SU-DHL-6 (cell line): ENCODE results near the gene EFEMP1.

Experiments
- H2AFZ ChIP-seq: fragments of 200-600 bp; sonication (generic); 2 replicates; pipeline ENCODE4 v1.6.1; 2014; ENCODE audit warnings: low read depth, mild to moderate bottlenecking, moderate library complexity, mixed read lengths, antibody characterized with exemption, low read length; ENCODE audit not compliant: severe bottlenecking
- H3F3A ChIP-seq: fragments of 200-600 bp; shearing (Covaris generic); 2 replicates; pipeline ENCODE4 v1.6.0; 2016; ENCODE audit warnings: antibody characterized with exemption, mild to moderate bottlenecking; ENCODE audit not compliant: insufficient read depth
- H3K27ac ChIP-seq: fragments of 200-600 bp; sonication (generic); 2 replicates; pipeline ENCODE4 v1.5.1; 2016; ENCODE audit warnings: low read depth, mild to moderate bottlenecking, low read length, moderate library complexity, mixed read lengths
- H3K27me3 ChIP-seq: fragments of 200-600 bp; sonication (generic), shearing (Covaris generic); 2 replicates; pipeline ENCODE4 v1.6.0; 2014; ENCODE audit warnings: mild to moderate bottlenecking, low read length
- H3K36me3 ChIP-seq: fragments of 200-600 bp; sonication (generic); 2 replicates; pipeline ENCODE4 v1.6.1; 2014; ENCODE audit warnings: mild to moderate bottlenecking, low read length, mixed read lengths
- H3K4me2 ChIP-seq: fragments of 300-600, 200-600 bp; shearing (Covaris generic), sonication (generic); 2 replicates; pipeline ENCODE4 v1.6.0; 2014; ENCODE audit warnings: low read length, low read depth, mild to moderate bottlenecking; ENCODE audit not compliant: poor library complexity, severe bottlenecking
- H3K4me3 ChIP-seq: fragments of 200-600 bp; sonication (generic); 2 replicates; pipeline ENCODE4 v1.5.1; 2014; ENCODE audit warnings: antibody characterized with exemption, low read length, mild to moderate bottlenecking, mixed read lengths; ENCODE audit not compliant: insufficient read depth, poor library complexity, severe bottlenecking
- H3K79me2 ChIP-seq: fragments of 200-600 bp; sonication (generic); 2 replicates; pipeline ENCODE4 v1.6.1; 2014; ENCODE audit warnings: mild to moderate bottlenecking, low read length, moderate library complexity; ENCODE audit not compliant: insufficient read depth
- H3K9ac ChIP-seq: fragments of 200-600 bp; sonication (generic); 2 replicates; pipeline ENCODE4 v1.7.0; 2014; ENCODE audit warnings: mild to moderate bottlenecking, low read length
- H3K9me2 ChIP-seq: fragments of 200-600 bp; sonication (generic); replicated peaks from 2 replicates; pipeline ENCODE4 v1.6.1; 2014; ENCODE audit warnings: low read length; ENCODE audit not compliant: insufficient read depth
- H3K9me3 ChIP-seq: fragments of 200-600 bp; sonication (generic); 2 replicates; pipeline ENCODE4 v1.6.1; 2014; ENCODE audit warnings: low read length, mixed read lengths; ENCODE audit not compliant: insufficient read depth
- H4K20me1 ChIP-seq: fragments of 200-600 bp; sonication (generic); 2 replicates; pipeline ENCODE4 v1.6.1; 2014; ENCODE audit warnings: low read depth, mild to moderate bottlenecking, antibody characterized with exemption, low read length, moderate library complexity, mixed read lengths
- EZH2phosphoT487 ChIP-seq: fragments of 200-600 bp; sonication (generic), shearing (Covaris generic); conservative IDR thresholded peaks from 2 replicates; pipeline ENCODE4 v1.6.1; 2018; ENCODE audit warnings: mild to moderate bottlenecking, antibody characterized with exemption, low read length, moderate library complexity, mixed read lengths
- TF ChIP-seq, protein P1 (sequence below): fragments of 200-600 bp; sonication (generic); IDR thresholded peaks from one replicate; pipeline ENCODE4 v1.5.1; 2017; ENCODE audit warnings: antibody characterized with exemption, mild to moderate bottlenecking, low read length, moderate library complexity; ENCODE audit not compliant: insufficient read depth, poor library complexity, severe bottlenecking

Gene EFEMP1

GRCh38 chr2:55901941-55902340, 21.6 kb downstream of the EFEMP1 start:
- no peaks in the 10 kb centered on the region for H3K36me3 ChIP-seq
- H3K27me3 ChIP-seq = no peaks in the 10 kb centered on the region
- H3K9me2 ChIP-seq = no peaks in the 10 kb centered on the region
- no peaks in the 10 kb centered on the region for H3F3A ChIP-seq
- H3K9me3 ChIP-seq = no peaks in the 10 kb centered on the region
- no peak overlapping the region for H3K4me2 ChIP-seq
- H3K9ac ChIP-seq = no peak overlapping the region
- H3K4me3 ChIP-seq = no peak overlapping the region
- no peaks in the 10 kb centered on the region for H4K20me1 ChIP-seq
- no peak for TF ChIP-seq EZH2phosphoT487
- TF ChIP-seq, protein P1, sequence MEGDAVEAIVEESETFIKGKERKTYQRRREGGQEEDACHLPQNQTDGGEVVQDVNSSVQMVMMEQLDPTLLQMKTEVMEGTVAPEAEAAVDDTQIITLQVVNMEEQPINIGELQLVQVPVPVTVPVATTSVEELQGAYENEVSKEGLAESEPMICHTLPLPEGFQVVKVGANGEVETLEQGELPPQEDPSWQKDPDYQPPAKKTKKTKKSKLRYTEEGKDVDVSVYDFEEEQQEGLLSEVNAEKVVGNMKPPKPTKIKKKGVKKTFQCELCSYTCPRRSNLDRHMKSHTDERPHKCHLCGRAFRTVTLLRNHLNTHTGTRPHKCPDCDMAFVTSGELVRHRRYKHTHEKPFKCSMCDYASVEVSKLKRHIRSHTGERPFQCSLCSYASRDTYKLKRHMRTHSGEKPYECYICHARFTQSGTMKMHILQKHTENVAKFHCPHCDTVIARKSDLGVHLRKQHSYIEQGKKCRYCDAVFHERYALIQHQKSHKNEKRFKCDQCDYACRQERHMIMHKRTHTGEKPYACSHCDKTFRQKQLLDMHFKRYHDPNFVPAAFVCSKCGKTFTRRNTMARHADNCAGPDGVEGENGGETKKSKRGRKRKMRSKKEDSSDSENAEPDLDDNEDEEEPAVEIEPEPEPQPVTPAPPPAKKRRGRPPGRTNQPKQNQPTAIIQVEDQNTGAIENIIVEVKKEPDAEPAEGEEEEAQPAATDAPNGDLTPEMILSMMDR = no peak
- no peak overlapping the region for H2AFZ ChIP-seq
- H3K79me2 ChIP-seq = no peaks in the 10 kb centered on the region
- no peak overlapping the region for H3K27ac ChIP-seq

GRCh38 chr2:55901322-55901721, 22.3 kb downstream of the EFEMP1 start:
- Histone ChIP-seq H3K36me3 (no peaks in the 10 kb centered on the region), H4K20me1 (no peaks in the 10 kb centered on the region), H3K9ac (no peak overlapping the region), H3K9me3 (no peaks in the 10 kb centered on the region), H3K27me3 (no peaks in the 10 kb centered on the region), H3K4me3 (no peak overlapping the region), H3K27ac (no peak overlapping the region), H3F3A (no peaks in the 10 kb centered on the region), H3K79me2 (no peaks in the 10 kb centered on the region), H3K4me2 (no peak overlapping the region), H3K9me2 (no peaks in the 10 kb centered on the region), H2AFZ (no peak overlapping the region)
- TF ChIP-seq EZH2phosphoT487 = no peak
- TF ChIP-seq, protein P1 = no peak

DNA sequence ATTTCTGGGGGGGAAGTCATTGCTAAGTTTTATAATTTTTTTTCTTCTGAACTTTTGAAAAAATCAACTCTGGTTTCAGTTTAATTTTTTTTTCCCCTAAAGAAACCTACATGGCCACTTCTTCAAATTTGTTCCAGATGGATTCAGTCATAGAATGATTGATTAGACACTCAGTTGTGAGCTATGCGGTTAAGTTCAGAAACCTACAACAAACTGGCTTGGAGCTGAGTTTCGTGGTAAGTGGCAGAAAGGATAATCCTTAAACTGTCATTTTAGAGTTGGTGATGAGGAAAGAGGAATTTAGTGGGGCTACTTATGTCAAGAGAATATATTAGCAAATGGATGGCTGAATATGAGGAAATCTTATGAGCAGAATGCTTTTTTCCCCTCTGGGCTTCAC, 23.7 kb downstream of the EFEMP1 start:
- no peak overlapping the region for H2AFZ ChIP-seq
- no peak overlapping the region for H3K4me3 ChIP-seq
- H4K20me1 ChIP-seq = no peaks in the 10 kb centered on the region
- no peaks in the 10 kb centered on the region for H3K9me3 ChIP-seq
- H3F3A ChIP-seq = no peaks in the 10 kb centered on the region
- no peak overlapping the region for H3K9ac ChIP-seq
- H3K79me2 ChIP-seq = no peaks in the 10 kb centered on the region
- H3K36me3 ChIP-seq = no peaks in the 10 kb centered on the region
- no peaks in the 10 kb centered on the region for H3K27me3 ChIP-seq
- no peak overlapping the region for H3K27ac ChIP-seq
- TF ChIP-seq, protein P1 = no peak
- no peak for TF ChIP-seq EZH2phosphoT487
- no peaks in the 10 kb centered on the region for H3K9me2 ChIP-seq
- no peak overlapping the region for H3K4me2 ChIP-seq
